ENCODE results near the gene HLCS.
"Not testable (repeated sequence)": the region's sequence is repeated elsewhere in the genome, so short reads cannot be mapped to it uniquely, and the experiment has no call there.

Gene HLCS

DNA sequence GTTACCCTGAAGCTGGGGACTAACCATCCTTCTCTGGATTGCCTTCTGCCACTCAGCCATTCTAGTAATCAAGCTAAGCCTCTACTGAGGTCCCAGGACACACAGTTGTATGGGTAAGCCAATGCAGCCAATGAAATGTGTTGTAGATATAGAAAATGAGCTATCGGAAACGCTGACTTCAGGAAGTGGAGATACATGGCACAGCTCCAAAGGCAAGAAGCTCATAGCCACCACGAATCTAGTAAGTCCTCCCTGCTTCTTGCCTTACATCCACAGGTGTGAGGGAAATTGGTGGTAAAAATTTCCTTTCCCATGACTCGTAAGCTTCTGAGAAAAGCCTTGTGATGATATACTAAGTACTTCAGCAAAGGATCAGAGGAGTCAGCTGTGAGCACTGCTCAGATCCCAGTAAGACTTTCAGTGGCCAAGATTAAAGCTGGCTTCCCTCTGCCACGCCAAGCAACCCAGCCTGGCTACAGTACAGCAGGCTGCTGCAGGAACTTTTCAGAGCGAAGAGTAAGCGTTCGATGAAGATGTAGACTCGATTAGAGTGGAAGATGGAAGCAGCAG, 149.8 kb downstream of the HLCS start:
- in situ Hi-C loops (cut with MboI; ENCODE audit: low sequenced_read_pairs): no loop called here

DNA sequence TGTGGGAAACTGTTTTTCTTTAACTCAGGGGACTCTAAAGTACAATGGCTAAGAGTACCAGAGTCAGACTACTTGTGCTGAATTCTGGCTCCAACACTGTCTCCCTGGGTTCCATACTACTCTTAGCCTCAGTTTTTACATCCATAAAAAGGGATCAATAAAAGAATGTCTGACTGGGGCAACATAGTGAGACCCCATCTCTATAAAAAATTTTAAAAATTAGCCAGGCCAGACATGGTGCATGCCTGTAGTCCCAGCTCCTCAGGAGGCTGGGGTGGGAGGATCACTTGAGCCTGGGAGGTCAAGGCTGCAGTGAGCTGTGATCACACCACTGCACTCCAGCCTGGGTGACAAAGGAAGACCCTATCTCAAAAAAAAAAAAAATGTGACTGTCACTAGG, 150.4 kb downstream of the HLCS start:
- in situ Hi-C loops (cut with MboI; ENCODE audit: low sequenced_read_pairs): not testable (repeated sequence)

DNA sequence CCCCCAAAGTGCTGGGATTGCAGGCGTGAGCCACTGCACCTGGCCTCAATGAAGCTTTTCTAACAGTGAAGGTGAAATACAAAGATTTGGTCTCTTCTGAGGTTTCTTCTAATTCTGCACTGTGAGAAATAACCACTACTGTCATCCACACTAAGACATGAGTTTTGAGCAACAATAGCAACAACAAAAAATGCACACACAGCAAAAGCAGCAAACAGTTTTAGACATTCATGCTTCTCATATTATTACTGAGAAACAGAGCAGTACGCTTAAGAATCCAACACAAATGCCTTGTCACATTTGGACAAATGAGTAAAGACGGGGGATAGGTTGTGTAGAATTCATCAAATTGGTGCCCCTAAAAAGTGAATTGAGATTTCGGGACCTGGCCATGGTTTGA, 151.2 kb downstream of the HLCS start:
- in situ Hi-C loops (cut with MboI; ENCODE audit: low sequenced_read_pairs): no loop called here

DNA sequence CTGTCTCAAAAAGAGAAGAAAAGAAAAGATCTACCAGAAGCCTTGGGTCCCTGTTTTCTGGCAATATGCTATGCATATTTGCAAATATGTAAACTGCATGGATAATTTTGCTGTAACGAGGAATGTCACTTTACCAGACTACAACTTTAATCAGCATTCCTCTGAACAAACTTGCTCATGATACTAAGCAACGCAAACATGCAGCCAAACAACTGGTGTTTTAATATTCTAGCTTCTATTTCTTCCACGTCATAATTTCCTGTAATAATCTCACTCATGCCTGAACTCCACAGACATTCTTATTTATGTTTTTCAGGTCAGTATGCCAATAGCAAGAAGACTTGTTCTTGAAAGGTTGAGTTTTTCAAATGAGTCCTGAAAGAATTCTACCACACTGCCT, 153.4 kb downstream of the HLCS start:
- in situ Hi-C loops (cut with MboI; ENCODE audit: low sequenced_read_pairs): no loop called here

DNA sequence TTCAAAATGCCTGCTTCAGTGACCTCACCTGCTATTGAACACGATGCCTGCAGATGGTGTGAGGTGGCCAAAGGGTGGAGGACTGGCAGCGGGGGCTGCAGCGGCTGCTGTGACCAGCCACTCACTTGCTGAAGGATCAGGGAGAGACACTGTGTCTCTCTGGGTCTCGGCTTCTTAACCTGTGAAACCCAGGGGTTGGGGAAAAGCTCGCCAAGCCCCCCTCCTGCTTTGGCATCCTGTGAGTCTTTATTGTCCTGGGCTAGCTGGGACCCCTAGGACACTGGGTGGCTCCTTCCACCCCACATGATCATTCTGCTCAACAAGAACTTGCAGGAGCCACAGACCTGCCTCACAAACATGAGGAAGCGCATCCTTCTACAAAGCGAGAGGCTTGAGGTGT, 154.7 kb downstream of the HLCS start:
- in situ Hi-C loops (cut with MboI; ENCODE audit: low sequenced_read_pairs): no loop called here

DNA sequence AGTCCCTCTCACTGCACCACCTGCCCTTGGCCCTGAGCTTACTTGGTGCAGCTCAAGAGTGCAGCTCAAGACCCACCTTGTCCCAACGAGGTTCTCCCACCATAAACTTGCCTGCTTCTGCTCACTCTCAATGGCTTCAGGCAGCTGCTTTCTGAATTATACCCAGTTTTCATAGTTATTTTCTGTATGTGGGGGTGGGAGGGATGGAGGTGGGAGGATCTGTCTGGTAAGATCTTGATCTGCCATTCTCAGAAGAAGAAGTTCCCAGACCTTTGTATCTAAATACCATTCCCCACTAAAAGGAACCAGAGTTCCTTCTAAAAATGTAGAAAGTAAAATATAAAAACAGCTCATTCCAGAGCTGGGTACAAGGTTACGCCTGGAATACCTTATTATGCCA, 156.0 kb downstream of the HLCS start:
- in situ Hi-C loops (cut with MboI; ENCODE audit: low sequenced_read_pairs): no loop called here

DNA sequence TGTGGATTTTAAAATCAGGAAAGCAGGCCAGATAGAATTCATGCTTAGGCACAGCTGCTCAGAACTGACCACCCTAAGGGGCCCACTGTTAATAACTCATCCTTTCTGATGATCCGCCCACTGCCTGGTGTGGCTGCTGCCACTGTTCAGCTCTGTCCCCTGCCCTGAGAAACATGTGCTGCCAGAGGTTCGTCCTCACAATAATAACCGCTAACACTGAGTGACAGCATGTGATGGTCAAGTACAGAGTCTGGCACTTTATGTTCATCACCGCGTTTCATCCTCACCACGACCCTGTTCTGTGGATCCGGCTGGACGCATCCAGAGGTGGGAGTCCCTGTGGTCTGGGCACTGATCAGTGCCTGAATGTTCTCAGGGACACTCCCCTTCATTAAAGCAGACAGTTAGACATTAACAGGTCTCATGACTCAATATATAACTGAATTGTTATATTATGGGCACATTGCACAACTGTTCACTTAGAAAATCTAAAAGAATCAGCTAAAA, 159.0 kb downstream of the HLCS start:
- in situ Hi-C loops (cut with MboI; ENCODE audit: low sequenced_read_pairs): no loop called here

DNA sequence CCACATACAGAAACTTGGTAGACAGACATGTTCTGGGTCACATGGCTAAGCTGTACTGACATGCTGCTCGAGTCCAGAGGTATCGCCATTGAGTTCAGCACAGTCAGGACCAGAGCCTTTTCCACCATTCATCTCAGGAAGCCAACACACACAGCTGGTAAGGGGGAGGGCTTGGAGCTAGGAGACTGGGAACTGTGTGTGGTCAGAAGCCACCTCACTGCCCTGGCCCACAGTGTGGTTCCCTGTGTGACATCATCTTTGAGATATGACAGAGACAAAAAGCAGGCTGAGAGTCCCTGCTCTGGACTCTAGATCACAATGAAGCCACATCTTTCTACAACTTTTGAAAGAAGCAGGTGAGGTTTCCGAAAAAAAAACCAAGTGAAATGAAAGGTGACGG, 160.4 kb downstream of the HLCS start:
- in situ Hi-C loops (cut with MboI; ENCODE audit: low sequenced_read_pairs): no loop called here

DNA sequence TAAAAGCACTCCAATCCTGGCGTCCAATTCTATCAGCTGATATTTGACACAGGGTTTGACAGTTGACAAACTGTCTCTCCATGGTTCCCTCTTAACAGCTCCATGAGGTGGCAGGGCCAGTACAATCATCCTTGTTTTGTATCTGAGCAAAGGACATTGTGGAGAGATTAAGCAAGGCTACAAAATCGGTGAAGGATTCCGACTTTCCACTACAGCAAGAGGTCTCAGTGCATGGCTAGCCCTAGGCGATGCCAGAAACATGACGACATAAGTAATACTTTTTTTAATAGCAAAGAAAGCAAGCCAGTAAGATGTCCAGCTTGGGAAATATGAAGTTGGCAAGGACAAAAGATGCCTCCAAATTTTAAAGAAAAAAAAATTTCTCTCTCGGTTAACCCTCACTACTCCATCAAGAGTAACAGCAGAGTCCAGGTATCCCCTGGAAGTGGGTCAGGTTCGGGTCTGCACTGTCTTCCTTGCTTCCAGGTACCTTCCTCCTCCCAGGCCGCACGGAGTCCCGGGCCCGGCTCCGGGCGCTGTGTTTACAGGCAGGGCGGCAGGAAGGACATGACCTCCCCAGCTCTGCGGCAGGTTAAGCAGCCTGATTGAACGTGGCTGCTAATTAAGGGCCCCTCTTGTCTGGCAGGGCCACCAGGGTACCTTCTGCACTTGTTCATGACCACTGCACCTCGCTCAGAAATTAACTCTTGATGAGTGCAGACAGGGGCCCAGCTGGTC, 161.4 kb downstream of the HLCS start:
- in situ Hi-C loops (cut with MboI; ENCODE audit: low sequenced_read_pairs): no loop called here

DNA sequence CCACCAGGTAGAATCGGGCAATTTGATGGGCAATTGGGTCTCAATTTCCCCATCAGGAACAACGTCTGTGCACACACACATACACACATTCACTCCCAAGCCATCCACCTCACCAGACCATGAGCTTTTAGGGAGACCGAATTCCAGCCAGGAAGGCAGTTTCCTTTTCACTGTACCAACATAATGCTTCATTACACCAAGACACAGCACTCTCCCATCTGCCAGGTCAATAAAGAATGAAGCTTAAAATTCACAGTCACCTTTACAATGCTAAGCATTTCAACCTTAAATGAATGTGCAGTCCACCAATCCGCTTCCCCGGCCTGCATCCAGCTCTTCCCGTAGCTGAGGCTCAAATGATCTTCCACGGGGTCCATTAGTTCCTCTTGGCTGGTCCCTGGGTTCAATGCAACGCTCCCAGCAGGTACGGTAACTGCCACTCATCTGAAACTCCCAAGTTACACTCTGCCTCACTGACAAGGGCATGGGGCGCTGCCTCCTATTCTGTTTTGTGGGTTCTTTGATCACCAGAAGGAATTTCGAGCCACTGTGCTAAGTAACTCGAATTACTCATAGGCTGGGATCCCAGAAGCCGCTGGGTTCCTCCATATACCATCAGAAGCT, 162.5 kb downstream of the HLCS start:
- in situ Hi-C loops (cut with MboI; ENCODE audit: low sequenced_read_pairs): no loop called here

DNA sequence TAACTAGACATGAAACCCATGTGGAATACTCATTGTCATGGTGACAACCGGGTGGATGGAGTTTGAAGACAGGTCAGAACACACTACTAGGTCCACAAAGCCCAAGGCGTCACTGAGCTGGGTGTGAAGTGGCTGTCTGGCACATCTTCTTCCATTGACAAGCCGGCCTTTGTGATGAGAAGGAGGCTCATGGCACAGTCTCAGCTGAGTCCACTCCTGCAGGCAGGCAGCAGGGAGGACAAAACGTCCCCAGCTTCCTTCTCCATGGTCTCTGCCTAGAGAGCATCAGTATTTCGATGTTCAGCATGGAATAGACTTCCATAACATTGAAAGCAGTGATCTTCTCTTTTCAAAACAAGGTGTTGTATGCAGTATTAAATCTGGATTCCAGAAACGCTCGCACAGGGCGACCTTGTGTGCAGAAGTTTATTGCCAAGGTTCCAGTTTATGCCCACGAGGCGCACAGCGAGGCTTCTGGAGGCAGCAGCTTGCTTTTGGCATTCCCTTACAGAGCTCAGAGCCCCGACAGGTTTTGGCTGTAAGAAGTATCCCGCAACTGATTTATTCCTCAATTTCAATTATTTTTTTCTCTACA, 163.3 kb downstream of the HLCS start:
- in situ Hi-C loops (cut with MboI; ENCODE audit: low sequenced_read_pairs): no loop called here

DNA sequence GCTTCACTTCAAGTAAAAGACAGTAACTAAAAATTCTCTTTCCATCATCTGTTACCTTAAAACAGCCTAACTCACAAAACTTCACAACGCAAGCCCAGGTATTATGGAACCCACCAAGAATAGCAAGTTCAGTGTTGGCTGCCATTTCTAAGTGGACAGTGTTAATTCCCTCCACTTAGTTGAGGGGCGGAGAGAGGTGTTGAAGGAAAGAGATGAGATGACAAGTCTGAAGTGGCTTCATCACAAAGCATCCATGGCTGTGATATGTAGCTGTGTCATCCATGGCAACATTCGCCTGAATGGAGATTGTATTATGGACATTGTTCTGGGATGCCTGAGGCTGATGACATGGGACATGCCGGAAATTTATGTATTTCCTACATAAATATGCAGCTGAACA, 165.7 kb downstream of the HLCS start:
- in situ Hi-C loops (cut with MboI; ENCODE audit: low sequenced_read_pairs): no loop called here

DNA sequence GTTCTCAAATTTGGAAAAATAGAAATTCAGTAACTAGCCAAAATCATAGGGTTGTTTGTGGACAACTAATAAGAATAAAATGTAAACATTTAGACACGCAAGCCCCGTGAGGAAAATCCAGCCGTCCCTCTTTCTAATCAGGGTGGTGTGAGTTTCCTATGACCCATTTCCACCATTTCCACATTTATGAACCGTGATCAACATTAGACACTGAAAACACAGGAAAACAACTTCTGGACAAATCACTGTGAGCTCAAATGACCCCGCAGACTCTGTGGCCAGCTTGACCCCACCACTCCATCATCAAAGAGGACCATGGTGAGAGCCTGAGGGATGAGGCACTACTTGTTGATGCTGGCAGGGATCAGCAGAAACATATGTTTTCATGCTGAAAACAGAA, 166.6 kb downstream of the HLCS start:
- in situ Hi-C loops (cut with MboI; ENCODE audit: low sequenced_read_pairs): no loop called here

DNA sequence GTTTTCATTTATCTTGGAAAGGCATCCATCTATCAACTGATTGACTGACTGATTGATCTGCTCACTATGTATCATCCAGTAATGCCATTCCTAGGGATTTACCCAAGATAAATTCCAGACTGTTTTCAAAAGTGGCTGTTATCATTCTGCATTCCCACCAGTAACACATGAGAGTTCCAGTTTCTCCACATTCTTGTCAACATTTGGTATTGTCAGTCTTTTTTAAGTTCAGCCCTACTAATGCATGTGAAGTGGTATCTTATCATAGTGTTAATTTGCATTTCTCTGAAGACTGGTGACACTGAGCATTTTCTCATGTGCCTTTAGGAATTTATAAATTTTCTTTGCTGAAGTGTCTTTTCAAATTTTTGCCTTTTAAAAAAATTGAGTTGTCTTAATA, 168.0 kb downstream of the HLCS start:
- in situ Hi-C loops (cut with MboI; ENCODE audit: low sequenced_read_pairs): no loop called here

DNA sequence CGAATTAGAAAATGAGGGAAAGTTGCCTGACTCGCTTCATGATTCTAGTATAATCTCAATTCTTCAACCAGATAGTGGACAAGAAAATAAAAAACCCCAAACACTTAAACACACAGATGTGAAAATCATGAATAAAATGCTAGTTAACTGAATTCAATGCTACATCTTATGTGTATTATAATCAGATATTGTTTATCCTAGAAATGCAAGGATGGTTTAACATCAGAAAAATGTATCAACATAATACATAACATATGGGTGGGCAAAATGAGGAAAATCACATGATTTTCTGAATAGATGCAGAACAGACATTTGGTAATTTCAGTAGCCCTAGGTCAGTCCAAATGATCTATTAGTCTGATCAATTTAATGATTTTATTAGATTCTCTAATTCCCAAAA, 170.4 kb downstream of the HLCS start:
- in situ Hi-C loops (cut with MboI; ENCODE audit: low sequenced_read_pairs): no loop called here

DNA sequence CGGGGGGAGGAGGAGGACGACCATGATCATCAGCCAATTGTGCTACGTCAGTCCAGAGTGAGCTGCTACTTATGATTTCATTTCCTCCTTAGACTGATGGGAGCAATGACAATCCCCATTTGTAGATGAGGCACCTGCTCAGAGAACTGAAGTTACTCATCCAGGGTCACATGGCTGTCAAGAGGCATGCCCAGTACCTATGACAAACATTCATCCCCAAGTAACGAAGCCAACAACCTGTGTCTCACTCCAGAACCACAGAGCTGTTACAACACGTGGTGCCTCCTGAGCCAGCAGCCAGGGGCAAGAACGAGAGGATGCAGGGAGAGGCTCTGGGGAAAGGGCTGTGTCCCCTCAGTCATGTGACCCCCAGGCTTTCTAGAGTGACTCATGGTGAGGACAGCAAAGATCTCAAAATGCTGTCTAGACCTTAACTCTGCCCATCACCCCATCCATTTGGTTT, 173.9 kb downstream of the HLCS start:
- in situ Hi-C loops (cut with MboI; ENCODE audit: low sequenced_read_pairs): no loop called here

DNA sequence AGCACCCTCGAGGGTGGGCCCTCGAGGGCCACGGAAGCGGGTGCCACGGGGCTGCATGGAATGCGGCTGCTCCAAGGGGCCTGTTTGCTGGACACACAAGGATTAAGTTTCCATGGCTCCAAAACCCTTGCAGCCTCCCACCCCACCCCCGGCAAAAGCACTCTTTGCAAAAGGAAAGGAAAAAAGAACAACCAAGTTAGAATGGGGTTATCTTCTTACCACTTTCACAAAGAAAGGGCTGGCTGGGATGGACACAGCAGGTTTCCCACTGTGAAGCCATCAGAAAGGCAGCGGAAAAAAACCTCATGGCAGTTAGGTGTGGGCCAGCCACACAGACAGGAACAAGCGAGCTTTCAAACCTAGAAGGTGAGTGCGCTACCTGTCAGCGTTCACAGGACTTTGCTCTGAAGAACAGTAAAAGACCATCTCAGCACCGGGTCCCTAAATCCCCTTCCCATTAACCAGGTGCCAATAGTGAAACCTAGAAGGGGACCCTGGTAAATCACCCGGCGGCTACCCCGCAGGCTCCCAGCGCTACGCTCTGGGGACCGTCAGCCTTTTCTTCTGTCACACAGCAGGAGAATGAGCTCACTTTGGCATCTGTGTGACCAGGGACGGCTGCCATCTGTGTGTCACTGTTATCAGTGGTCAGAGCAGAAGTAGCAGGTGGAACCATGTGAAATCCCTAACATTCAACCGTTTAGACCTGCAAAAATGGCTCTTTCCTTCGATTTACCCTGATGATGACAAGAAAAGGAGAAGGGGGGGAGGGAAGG, 174.6 kb downstream of the HLCS start:
- in situ Hi-C loops (cut with MboI; ENCODE audit: low sequenced_read_pairs): no loop called here

DNA sequence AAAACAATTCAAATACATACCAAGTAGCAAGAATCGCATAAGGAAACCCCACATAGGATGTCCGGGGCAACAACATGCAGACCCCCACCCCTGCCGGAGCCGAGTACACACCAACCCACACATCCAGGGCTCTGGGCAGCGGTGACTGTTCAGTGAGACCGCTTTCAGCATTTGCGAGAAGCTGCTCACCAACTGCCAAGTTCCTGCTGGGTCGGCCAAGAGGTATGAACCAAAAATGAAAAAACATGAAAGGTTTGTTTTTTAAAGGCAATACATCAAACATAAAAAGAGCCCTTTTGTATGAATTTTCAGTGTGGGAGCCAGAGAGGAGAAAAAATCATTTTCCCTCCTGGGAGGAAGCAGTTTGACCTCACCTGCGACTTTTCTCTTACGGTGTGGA, 175.3 kb downstream of the HLCS start:
- in situ Hi-C loops (cut with MboI; ENCODE audit: low sequenced_read_pairs): no loop called here

DNA sequence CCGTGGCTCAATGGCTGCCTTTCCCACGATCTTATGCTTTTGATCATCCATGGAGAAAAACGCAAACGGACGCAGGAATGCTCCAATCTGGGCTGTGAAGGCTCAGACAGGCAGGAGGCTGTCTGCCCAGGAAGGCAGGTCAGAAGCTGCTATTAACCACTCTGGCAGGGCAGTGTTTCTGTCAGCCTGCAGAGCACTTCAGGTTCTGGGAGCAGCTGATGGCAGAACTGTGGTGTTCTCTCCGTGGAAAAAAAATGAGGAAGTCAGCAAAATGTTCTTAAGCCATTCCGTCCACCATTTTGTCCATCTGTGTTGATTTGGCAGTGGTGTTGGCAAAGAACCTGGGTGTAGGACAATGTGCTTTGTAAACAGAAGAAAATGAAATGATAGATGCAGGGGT, 175.9 kb downstream of the HLCS start:
- in situ Hi-C loops (cut with MboI; ENCODE audit: low sequenced_read_pairs): no loop called here

DNA sequence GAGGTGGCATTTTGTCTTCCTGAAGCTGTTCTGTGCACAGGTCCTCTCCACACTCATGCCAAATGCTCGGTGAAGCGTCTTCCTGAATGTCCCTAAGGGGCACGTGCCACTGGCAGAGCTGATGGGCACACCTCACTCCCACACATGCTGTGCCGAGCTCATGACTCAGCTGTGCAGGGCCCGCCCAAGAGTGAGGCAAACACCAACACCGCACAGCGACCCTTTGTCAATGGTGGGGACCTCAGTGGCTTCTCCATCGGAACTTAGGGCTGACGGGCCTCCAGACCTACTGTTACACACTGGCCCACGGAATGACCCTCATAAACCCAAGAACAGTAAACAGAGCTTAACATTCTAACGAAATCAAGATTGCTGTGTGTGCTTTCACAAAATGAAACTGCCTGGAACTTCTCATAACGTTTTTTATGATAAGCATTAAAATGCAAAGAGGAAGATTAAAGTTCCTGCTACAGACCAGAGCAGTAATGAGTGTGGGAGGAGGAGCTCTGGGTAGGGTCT, 178.3 kb downstream of the HLCS start:
- in situ Hi-C loops (cut with MboI; ENCODE audit: low sequenced_read_pairs): no loop called here

DNA sequence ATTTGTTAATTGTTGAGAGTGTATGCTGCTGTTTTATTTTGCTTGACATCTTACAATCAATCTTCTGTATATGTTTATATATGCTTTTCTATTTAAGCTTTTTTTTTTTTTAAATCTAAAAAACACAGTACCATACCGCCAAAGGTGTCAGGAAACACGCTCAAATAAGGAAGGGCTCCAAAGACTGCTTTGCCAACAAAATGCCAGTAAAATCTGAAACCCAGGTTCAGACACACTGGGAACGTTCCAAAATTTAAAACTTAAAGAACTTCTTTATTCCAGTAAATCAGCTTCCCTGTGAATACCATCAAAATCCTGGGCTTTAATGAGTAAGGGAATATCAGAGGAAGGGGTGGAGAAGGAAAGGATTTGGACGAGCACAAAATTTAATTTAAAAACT, 180.3 kb downstream of the HLCS start:
- in situ Hi-C loops (cut with MboI; ENCODE audit: low sequenced_read_pairs): no loop called here
